AG10803 (cell line): Measurements from ENCODE around the gene CFAP57.
A peak's percentile ranks its signal among the peaks of the same experiment; 100 is the strongest.
"Not testable (repeated sequence)": the region's sequence is repeated elsewhere in the genome, so short reads cannot be mapped to it uniquely, and the experiment has no call there.

Source experiments
- DNase-seq: peaks from one replicate; pipeline ENCODE4 v3.0.0; 2010; ENCODE audit warnings: low read depth
- H3K4me3 ChIP-seq: 2 replicates; pipeline ENCODE4 v1.5.1; 2011; ENCODE audit warnings: mild to moderate bottlenecking, low read length, control low read depth
- CTCF ChIP-seq: conservative IDR thresholded peaks from 2 replicates; pipeline ENCODE4 v1.5.1; 2011; ENCODE audit warnings: mild to moderate bottlenecking, low read length, control low read depth, inconsistent platforms

Gene CFAP57

GRCh38 chr1:43206600-43207228, 34.6 kb downstream of the CFAP57 start:
- TF ChIP-seq CTCF: no peak
- H3K4me3 ChIP-seq: peak overlapping the region; percentile 33
- peak; percentile 99 for DNase-seq

- no peak overlapping the region for H3K4me3 ChIP-seq
- no peak for DNase-seq
- no peak for TF ChIP-seq CTCF
These were observed 35.2 kb downstream of the CFAP57 start for GRCh38 chr1:43207229-43207853.

GRCh38 chr1:43208277-43208676, 36.1 kb downstream of the CFAP57 start:
- not testable (repeated sequence) for H3K4me3 ChIP-seq, DNase-seq

GRCh38 chr1:43214501-43215444, 42.6 kb downstream of the CFAP57 start:
- TF ChIP-seq CTCF: no peak
- no peak for DNase-seq

GRCh38 chr1:43217747-43218146, 45.6 kb downstream of the CFAP57 start:
- H3K4me3 ChIP-seq: no peak overlapping the region
- DNase-seq: no peak
- TF ChIP-seq CTCF: no peak

More at GRCh38 chr1:43214501-43215444, 42.6 kb downstream of the CFAP57 start:
- H3K4me3 ChIP-seq: no peak overlapping the region

- no peak for DNase-seq
- H3K4me3 ChIP-seq: no peak overlapping the region
- TF ChIP-seq CTCF: no peak
These were observed 49.0 kb downstream of the CFAP57 start for GRCh38 chr1:43220905-43221778.

- no peak overlapping the region for H3K4me3 ChIP-seq
- no peak for TF ChIP-seq CTCF
- DNase-seq: no peak
These were observed 49.7 kb downstream of the CFAP57 start for GRCh38 chr1:43221797-43222196.
